Measurements from ENCODE around the gene GABBR2.

DNA sequence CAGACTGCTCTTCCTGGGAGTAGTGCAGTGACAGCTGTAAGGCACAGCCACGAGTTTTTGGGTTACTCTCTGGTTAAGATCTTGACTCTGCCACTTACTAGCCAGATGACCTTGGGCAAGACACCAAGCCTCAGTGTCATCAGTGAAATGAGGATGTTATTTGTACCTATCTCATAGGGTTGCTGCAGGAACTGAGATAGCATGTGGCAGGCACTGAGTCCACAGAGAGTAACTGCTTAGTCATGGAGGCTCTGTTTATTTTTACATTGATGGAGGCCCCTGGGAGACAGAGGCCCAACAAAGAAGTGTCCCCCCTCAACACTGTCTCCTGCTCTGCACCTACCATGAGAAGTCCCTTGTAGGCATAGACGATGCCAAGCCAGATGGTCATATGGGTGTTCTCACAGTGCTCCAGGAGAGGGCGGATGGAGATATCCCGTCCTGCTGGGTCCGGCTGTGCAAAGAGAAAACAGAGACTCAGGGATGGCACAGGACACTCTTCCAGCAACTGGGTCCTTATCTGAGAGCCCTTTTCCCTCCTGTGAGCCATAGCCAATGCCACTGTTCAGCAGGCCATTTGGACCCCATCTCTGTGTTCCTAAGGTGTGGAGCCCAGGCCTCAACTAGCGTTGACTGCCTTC is 397.9 kb downstream of the GABBR2 start:
- TF ChIP-seq, protein P1, sequence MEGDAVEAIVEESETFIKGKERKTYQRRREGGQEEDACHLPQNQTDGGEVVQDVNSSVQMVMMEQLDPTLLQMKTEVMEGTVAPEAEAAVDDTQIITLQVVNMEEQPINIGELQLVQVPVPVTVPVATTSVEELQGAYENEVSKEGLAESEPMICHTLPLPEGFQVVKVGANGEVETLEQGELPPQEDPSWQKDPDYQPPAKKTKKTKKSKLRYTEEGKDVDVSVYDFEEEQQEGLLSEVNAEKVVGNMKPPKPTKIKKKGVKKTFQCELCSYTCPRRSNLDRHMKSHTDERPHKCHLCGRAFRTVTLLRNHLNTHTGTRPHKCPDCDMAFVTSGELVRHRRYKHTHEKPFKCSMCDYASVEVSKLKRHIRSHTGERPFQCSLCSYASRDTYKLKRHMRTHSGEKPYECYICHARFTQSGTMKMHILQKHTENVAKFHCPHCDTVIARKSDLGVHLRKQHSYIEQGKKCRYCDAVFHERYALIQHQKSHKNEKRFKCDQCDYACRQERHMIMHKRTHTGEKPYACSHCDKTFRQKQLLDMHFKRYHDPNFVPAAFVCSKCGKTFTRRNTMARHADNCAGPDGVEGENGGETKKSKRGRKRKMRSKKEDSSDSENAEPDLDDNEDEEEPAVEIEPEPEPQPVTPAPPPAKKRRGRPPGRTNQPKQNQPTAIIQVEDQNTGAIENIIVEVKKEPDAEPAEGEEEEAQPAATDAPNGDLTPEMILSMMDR (optimal IDR thresholded peaks at IDR 0.05 in 1 of 3, IDR thresholded peaks at IDR 0.05 in 1 of 3, conservative IDR thresholded peaks at IDR 0.05 in 1 of 3; ENCODE audit: extremely low read depth in 1 of 3, insufficient read depth in 2 of 3, low read length in 3 of 3), result no peak
- no peak for TF ChIP-seq EZH2 (IDR thresholded peaks at IDR 0.05; ENCODE audit: low read length)
